Trophoblast cell (in vitro differentiated cells and primary cell): ENCODE results near the gene DLG1.

ENCODE experiments used
- DNase-seq, 2 donors: peaks; one replicate each; pipeline ENCODE4 v3.0.0-alpha.2; 2016
- H2AFZ ChIP-seq: 2 replicates; pipeline ENCODE4 v1.6.1; 2013; ENCODE audit warnings: low read length, moderate library complexity, mild to moderate bottlenecking; ENCODE audit not compliant: insufficient read depth, poor library complexity
- H2AK5ac ChIP-seq: 2 replicates; pipeline ENCODE4 v1.6.1; 2013; ENCODE audit warnings: mild to moderate bottlenecking, low read length
- H2BK120ac ChIP-seq: 2 replicates; pipeline ENCODE4 v1.6.1; 2013; ENCODE audit warnings: low read length, mild to moderate bottlenecking, moderate library complexity; ENCODE audit not compliant: insufficient read depth, poor library complexity
- H2BK12ac ChIP-seq: 2 replicates; pipeline ENCODE4 v1.6.1; 2013; ENCODE audit warnings: mild to moderate bottlenecking, low read length, moderate library complexity
- H2BK5ac ChIP-seq: 2 replicates; pipeline ENCODE4 v1.6.1; 2013; ENCODE audit warnings: low read length, low read depth, moderate library complexity, mild to moderate bottlenecking; ENCODE audit not compliant: poor library complexity
- H3K14ac ChIP-seq: 2 replicates; pipeline ENCODE4 v1.6.1; 2013; ENCODE audit warnings: mild to moderate bottlenecking, low read length
- H3K18ac ChIP-seq: 2 replicates; pipeline ENCODE4 v1.6.1; 2013; ENCODE audit warnings: mild to moderate bottlenecking, low read length
- H3K23ac ChIP-seq: 2 replicates; pipeline ENCODE4 v1.6.1; 2013; ENCODE audit warnings: low read length
- H3K27ac ChIP-seq: 2 replicates; pipeline ENCODE4 v1.5.1; 2013; ENCODE audit warnings: low read depth, mild to moderate bottlenecking, inconsistent platforms, low read length, moderate library complexity
- H3K27me3 ChIP-seq: 2 replicates; pipeline ENCODE4 v1.6.1; 2013; ENCODE audit warnings: inconsistent platforms, mild to moderate bottlenecking, low read length, moderate library complexity; ENCODE audit not compliant: insufficient read depth
- H3K36me3 ChIP-seq, 2 experiments: 1 replicate in 1 of 2; 2 replicates in 1 of 2; pipeline ENCODE4 v1.6.1; 2013; ENCODE audit warnings: low read length in 2 of 2, mild to moderate bottlenecking in 2 of 2, moderate library complexity in 1 of 2; ENCODE audit not compliant: insufficient read depth in 2 of 2, control insufficient read depth in 1 of 2
- H3K4ac ChIP-seq: 2 replicates; pipeline ENCODE4 v1.6.1; 2013; ENCODE audit warnings: low read depth, mild to moderate bottlenecking, low read length, moderate library complexity
- H3K4me1 ChIP-seq, 2 experiments: 1 replicate in 1 of 2; 2 replicates in 1 of 2; pipeline ENCODE4 v1.6.1; 2013; ENCODE audit warnings: low read length in 2 of 2, mild to moderate bottlenecking in 2 of 2, moderate library complexity in 1 of 2; ENCODE audit not compliant: insufficient read depth in 2 of 2, control insufficient read depth in 1 of 2
- H3K4me2 ChIP-seq: 2 replicates; pipeline ENCODE4 v1.6.1; 2013; ENCODE audit warnings: inconsistent platforms, mild to moderate bottlenecking, low read length, moderate library complexity
- H3K4me3 ChIP-seq: 2 replicates; pipeline ENCODE4 v1.5.1; 2013; ENCODE audit warnings: mild to moderate bottlenecking, low read depth, low read length, inconsistent platforms
- H3K79me1 ChIP-seq: one replicate; pipeline ENCODE4 v1.6.1; 2013; ENCODE audit warnings: low read length
- H3K79me2 ChIP-seq: 2 replicates; pipeline ENCODE4 v1.6.1; 2013; ENCODE audit warnings: low read length, mild to moderate bottlenecking; ENCODE audit not compliant: control insufficient read depth, insufficient read depth, poor library complexity
- H3K9ac ChIP-seq: 2 replicates; pipeline ENCODE4 v1.6.1; 2013; ENCODE audit warnings: mild to moderate bottlenecking, low read length
- H3K9me3 ChIP-seq: 2 replicates; pipeline ENCODE4 v1.6.1; 2013; ENCODE audit warnings: low read depth, mild to moderate bottlenecking, control low read depth, inconsistent platforms, low read length; ENCODE audit not compliant: insufficient read depth
- H4K12ac ChIP-seq: 2 replicates; pipeline ENCODE4 v1.6.1; 2013; ENCODE audit warnings: low read depth, mild to moderate bottlenecking, low read length, moderate library complexity
- H4K8ac ChIP-seq: 2 replicates; pipeline ENCODE4 v1.6.1; 2013; ENCODE audit warnings: low read depth, mild to moderate bottlenecking, low read length, moderate library complexity
- H4K91ac ChIP-seq: one replicate; pipeline ENCODE4 v1.6.1; 2013; ENCODE audit warnings: low read depth, mild to moderate bottlenecking, low read length, moderate library complexity
- WGBS: extraction: QIAGEN DNeasy Blood & Tissue Kit; methylation state at CpG from one replicate; pipeline ENCODE4 v1.1.7; 2013; ENCODE audit warnings: missing lambda C conversion rate; ENCODE audit not compliant: insufficient read length, insufficient coverage; ENCODE audit errors: extremely low coverage; 5-methylcytosine and 5-hydroxymethylcytosine counted together

DLG1 gene

DNA sequence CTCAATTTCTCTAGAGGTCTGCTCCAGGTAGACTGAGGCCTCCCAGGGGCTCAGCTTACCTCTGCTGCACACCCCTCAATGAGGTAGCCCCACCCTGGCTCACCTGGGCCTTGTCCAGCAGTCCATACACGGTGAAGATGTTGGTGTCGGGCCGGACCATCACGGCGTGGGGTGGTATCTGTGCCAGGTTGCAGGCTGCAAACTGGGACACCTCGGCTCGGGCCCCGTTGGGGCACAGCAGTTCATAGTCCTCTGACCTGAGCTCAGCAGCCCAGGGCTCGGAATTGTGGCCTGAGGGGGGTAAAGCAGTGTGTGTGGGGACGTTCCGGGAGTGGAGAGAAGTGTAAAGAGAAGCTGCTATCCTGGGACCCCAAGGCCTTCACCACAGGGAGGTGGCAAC is 292.0 kb downstream of the DLG1 start:
- Histone ChIP-seq H2BK120ac (no peak overlapping the region), H3K14ac (no peak overlapping the region), H4K8ac (no peak overlapping the region), H2BK12ac (no peak overlapping the region), H3K4me3 (no peak overlapping the region), H3K4me2 (no peak overlapping the region), H2AFZ (no peak overlapping the region), H3K4ac (no peak overlapping the region), H4K91ac (no peak overlapping the region), H4K12ac (no peak overlapping the region), H3K79me1 (peaks cover 10% of the 10 kb centered on the region), H3K23ac (no peak overlapping the region), H3K18ac (no peak overlapping the region), H3K36me3 (no peaks in the 10 kb centered on the region), H3K4me1 (peaks cover 7 to 10% of the 10 kb centered on the region in 2 experiments), H3K9ac (no peak overlapping the region), H2AK5ac (no peak overlapping the region), H2BK5ac (no peak overlapping the region), H3K9me3 (no peaks in the 10 kb centered on the region), H3K79me2 (peaks cover 4% of the 10 kb centered on the region), H3K27me3 (no peaks in the 10 kb centered on the region), H3K27ac (no peak overlapping the region)
- no peak for DNase-seq
- WGBS, result no CpG with 5 or more reads among the region's 11 CpGs

DNA sequence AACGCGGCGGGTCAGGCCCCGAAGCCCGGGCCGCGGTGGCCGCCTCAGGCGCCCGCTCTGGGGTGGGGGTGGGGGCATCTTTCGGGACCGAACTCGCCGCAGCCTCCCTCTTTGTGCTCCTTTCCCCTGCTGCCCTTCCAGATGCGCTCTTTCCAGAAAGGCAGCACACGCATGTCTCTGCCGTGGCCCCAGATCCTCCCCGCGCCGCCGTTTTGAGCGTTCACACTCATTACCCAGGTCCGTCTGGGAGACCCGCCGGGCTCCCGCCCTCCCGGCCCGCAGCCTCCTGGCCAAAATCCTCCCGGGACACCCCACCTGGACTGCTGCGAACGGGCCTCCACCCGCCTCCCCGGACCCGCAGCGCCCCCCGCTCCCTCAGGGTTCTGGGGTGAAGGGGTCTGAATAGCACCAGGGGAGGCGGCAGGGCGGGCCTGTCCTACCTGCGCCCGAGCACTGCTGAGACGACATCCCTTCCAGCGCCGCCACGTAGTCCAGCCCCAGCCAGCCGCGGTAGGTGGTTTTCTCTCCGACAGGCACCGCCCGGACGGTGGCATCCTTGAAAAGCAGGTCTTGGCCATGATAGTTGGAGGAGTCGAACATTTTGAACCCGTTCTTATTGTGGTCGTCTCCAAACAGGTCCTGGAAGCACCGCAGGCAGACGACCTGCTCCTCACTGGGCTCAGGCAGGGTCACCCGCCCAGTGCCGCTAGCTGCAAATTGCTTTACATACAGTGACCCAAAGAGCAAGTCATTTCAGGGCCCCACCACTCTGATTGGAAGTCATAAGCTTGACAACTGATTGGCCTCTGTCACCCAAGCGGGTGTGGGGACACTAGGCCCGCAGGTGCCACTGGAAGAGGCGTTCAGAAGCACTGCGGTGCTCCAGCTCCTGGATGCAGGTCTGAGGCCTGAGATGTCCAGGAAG is 294.7 kb downstream of the DLG1 start:
- peak overlapping the region; percentile 88 for H3K14ac ChIP-seq
- WGBS, result no CpG with 5 or more reads among the region's 61 CpGs

DNA sequence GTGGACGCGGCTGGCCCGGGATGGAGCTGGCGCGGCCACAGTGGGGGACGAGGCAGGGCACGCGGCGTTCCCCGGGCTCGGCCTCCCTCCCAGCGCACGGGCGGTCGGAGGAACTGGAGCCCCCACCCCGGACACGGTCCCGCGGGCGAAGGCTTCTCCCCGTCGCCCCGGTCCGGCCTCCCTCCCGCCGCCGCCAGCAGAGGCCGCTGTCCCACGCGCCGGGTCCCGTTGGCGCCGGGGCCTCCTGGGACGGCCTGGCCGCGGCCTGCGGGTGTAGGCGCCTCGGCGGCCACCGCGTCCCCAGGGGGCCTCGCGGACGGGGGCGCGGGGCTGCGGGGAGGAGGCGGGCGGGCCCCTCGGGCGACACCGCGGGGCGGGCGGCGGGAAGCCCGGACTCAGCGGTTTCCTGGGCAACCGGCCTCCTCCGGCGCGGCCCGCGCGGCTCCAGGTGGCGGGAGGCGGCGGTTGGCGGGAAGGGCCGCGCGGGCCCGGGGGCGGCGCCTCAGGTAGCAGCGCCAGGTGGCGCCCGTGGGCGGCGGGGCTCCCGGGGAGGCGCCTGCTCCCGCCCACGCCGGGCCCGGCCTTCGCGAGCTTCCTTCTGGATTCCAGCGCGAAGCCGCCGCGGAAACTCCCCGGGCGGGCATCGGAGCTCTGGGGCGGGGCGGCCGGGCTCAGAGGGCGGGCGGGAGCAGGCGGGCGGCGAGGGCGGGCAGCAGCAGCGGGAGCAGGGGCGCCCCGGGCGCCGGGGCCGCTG is 295.5 kb downstream of the DLG1 start:
- Histone ChIP-seq H3K4me1 (peaks cover 7 to 10% of the 10 kb centered on the region in 2 experiments), H3K27ac (no peak overlapping the region), H3K4ac (no peak overlapping the region), H3K79me2 (peaks cover 4% of the 10 kb centered on the region), H3K18ac (peak overlapping the region; percentile 36), H2AFZ (peak overlapping the region; percentile 69), H2BK12ac (peak overlapping the region; percentile 48), H3K27me3 (no peaks in the 10 kb centered on the region), H3K4me2 (peak overlapping the region; percentile 85), H3K79me1 (peaks cover 10% of the 10 kb centered on the region), H2BK5ac (no peak overlapping the region), H3K14ac (peak overlapping the region; percentile 90), H4K91ac (peak overlapping the region; percentile 87), H2BK120ac (peak overlapping the region; percentile 69), H3K9ac (no peak overlapping the region), H3K23ac (no peak overlapping the region), H2AK5ac (no peak overlapping the region), H3K9me3 (no peaks in the 10 kb centered on the region), H3K36me3 (no peaks in the 10 kb centered on the region), H4K8ac (peak overlapping the region; percentile 94), H4K12ac (peak overlapping the region; percentile 64), H3K4me3 (peak overlapping the region; percentile 73)
- no CpG with 5 or more reads among the region's 113 CpGs for WGBS
- peak; percentile 56 to 76 for DNase-seq

More for the DNA sequence above, 294.7 kb downstream of the DLG1 start:
- peak overlapping the region; percentile 67 for H3K9ac ChIP-seq
- peak overlapping the region; percentile 64 for H2BK120ac ChIP-seq
- H3K4me2 ChIP-seq, result peak overlapping the region; percentile 85
- no peaks in the 10 kb centered on the region for H3K36me3 ChIP-seq
- no peak overlapping the region for H2BK5ac ChIP-seq
- H3K9me3 ChIP-seq, result no peaks in the 10 kb centered on the region
- H3K27me3 ChIP-seq, result no peaks in the 10 kb centered on the region
- H3K79me1 ChIP-seq, result peaks cover 10% of the 10 kb centered on the region
- H2BK12ac ChIP-seq, result no peak overlapping the region
- H3K4me3 ChIP-seq, result peak overlapping the region; percentile 73
- peak overlapping the region; percentile 34 for H3K4ac ChIP-seq
- no peak overlapping the region for H3K27ac ChIP-seq
- peak overlapping the region; percentile 81 for H4K91ac ChIP-seq
- H4K8ac ChIP-seq, result peak overlapping the region; percentile 91
- H4K12ac ChIP-seq, result peak overlapping the region; percentile 67
- peak in 1 of 2 donors; percentile 23 for DNase-seq
- H2AK5ac ChIP-seq, result peak overlapping the region; percentile 79
- peaks cover 4% of the 10 kb centered on the region for H3K79me2 ChIP-seq
- peak overlapping the region; percentile 92 for H3K18ac ChIP-seq
- H2AFZ ChIP-seq, result peak overlapping the region; percentile 80
- H3K23ac ChIP-seq, result no peak overlapping the region
- peaks cover 7 to 10% of the 10 kb centered on the region in 2 experiments for H3K4me1 ChIP-seq

DNA sequence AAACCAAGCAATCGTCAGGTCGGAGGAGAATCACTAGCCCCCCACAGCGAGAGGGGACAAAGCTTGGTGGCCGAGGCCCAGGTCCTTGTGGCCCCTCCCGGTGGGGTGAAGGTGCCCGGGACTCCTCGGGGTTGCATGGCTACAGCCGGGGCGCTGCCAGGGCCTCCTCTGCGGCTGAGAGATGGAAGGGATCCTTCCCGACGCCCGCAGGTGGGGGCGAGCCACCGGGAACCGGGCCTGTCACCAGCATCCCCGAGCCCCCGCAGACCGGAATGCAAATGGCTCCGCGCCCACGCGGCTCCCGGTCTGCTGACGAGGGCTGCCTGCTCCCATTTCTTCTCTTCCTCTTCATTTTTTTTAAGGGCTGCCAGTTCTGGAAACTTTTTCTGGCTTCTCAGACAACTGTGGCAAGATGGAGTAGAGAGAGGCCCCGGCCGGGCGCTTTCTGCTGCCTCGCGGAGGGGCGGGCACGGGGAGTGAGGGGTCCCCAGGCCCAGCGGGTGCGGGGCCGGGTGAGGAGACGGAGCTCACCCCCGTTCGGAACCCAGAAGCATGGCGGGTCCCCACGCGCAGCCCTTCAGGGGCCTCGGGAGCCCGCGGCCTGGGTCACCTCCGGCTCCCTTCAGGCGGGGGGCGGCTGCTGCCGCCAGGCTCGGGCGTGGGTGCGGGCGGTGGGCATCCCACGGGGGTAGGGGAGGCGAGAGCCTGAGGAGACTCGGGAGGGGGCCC is 296.3 kb downstream of the DLG1 start:
- peak overlapping the region; percentile 66 for H4K91ac ChIP-seq
- H4K12ac ChIP-seq, result peak overlapping the region; percentile 64
- H2BK5ac ChIP-seq, result no peak overlapping the region
- peaks cover 7 to 10% of the 10 kb centered on the region in 2 experiments for H3K4me1 ChIP-seq
- H3K23ac ChIP-seq, result no peak overlapping the region
- no peak overlapping the region for H3K27ac ChIP-seq
- no CpG with 5 or more reads among the region's 55 CpGs for WGBS
- no peaks in the 10 kb centered on the region for H3K27me3 ChIP-seq
- H3K79me2 ChIP-seq, result peaks cover 4% of the 10 kb centered on the region
- peak overlapping the region; percentile 22 for H2AK5ac ChIP-seq
- H4K8ac ChIP-seq, result peak overlapping the region; percentile 94
- no peak overlapping the region for H3K9ac ChIP-seq
- peak overlapping the region; percentile 69 for H2AFZ ChIP-seq
- peak overlapping the region; percentile 85 for H3K4me2 ChIP-seq
- no peak overlapping the region for H3K4ac ChIP-seq
- H3K36me3 ChIP-seq, result no peaks in the 10 kb centered on the region
- DNase-seq, result no peak
- H3K4me3 ChIP-seq, result peak overlapping the region; percentile 67
- H2BK12ac ChIP-seq, result peak overlapping the region; percentile 48
- H3K79me1 ChIP-seq, result peaks cover 10% of the 10 kb centered on the region
- H3K9me3 ChIP-seq, result peaks cover 2% of the 10 kb centered on the region
- peak overlapping the region; percentile 69 for H2BK120ac ChIP-seq
- peak overlapping the region; percentile 36 for H3K18ac ChIP-seq
- peak overlapping the region; percentile 90 for H3K14ac ChIP-seq
